ENCODE measurements around the gene ZBTB18. TPM values are rescaled to one million over a fixed set of nuclear protein-coding genes. Genes with fewer than 3 reads are reported as not detected.

The ZBTB18 gene
- total RNA-seq, 1 experiment from 2014 or later = 1.8 TPM

GRCh38 chr1:244030481-244031040, 20.5 kb upstream of the ZBTB18 start:
- ATAC-seq (no peak), DNase-seq (ENCODE audit: low read depth, low spot score) (no peak)
- Histone ChIP-seq H3K4me2 (ENCODE audit: low read length) (no peak overlapping the region), H3K36me3 (ENCODE audit: control insufficient read depth in 1 of 2, insufficient read depth in 2 of 2, low read length in 2 of 2) (no peaks in the 10 kb centered on the region), H3K9me3 (ENCODE audit: control insufficient read depth in 1 of 2, insufficient read depth in 1 of 2, low read depth in 1 of 2, low read length in 2 of 2) (no peaks in the 10 kb centered on the region), H3K4me3 (replicated peaks in 1 of 2; ENCODE audit: low read depth in 1 of 2, low read length in 2 of 2) (no peak overlapping the region), H3K9me2 (ENCODE audit: insufficient read depth) (no peaks in the 10 kb centered on the region), H3K79me2 (ENCODE audit: insufficient read depth, low read length) (no peaks in the 10 kb centered on the region), H3K27ac (ENCODE audit: low read depth, low read length) (no peak overlapping the region), H3K9ac (ENCODE audit: low read length) (no peak overlapping the region), H4K20me1 (ENCODE audit: insufficient read depth) (no peaks in the 10 kb centered on the region), H3K4me1 (ENCODE audit: control insufficient read depth in 1 of 2, insufficient read depth in 2 of 2, low read length in 2 of 2) (no peaks in the 10 kb centered on the region), H2AFZ (ENCODE audit: low read depth, low read length, poor library complexity, severe bottlenecking) (no peak overlapping the region), H3K27me3 (ENCODE audit: insufficient read depth, low read length) (peaks cover 49% of the 10 kb centered on the region)
- intact Hi-C loops (cut with micrococcal nuclease) = no loop called here
- BruUV-seq (replicated peaks) = no TSS peak
- RAD21 ChIA-PET (ENCODE audit: low non-redundant PET in 1 of 2, low total read pairs in 2 of 2, uncharacterized antibody in 2 of 2, unreplicated experiment in 2 of 2) = no interaction called here
- POLR2A ChIA-PET = no interaction called here
- CTCF ChIA-PET = no interaction called here
- TF ChIP-seq ZFX (IDR thresholded peaks at IDR 0.05) (no peak), ATF3 (IDR thresholded peaks at IDR 0.05) (no peak), YY1 (IDR thresholded peaks at IDR 0.05; ENCODE audit: extremely low read depth, insufficient replicate concordance, low read depth, low read length) (no peak), POLR2A (IDR thresholded peaks at IDR 0.05; ENCODE audit: borderline replicate concordance, extremely low read depth, insufficient read depth, insufficient read length) (no peak), POLR2AphosphoS5 (IDR thresholded peaks at IDR 0.05; ENCODE audit: low read depth, low read length) (no peak), SP1 (IDR thresholded peaks at IDR 0.05; ENCODE audit: low read depth) (no peak), CEBPB (IDR thresholded peaks at IDR 0.05; ENCODE audit: low read depth) (no peak), RAD21 (IDR thresholded peaks at IDR 0.05; ENCODE audit: low read depth) (no peak), SRF (IDR thresholded peaks at IDR 0.05; ENCODE audit: low read depth) (no peak), SIN3A (IDR thresholded peaks at IDR 0.05; ENCODE audit: low read depth) (no peak), EGR1 (IDR thresholded peaks at IDR 0.05; ENCODE audit: low read depth) (no peak), EZH2phosphoT487 (IDR thresholded peaks at IDR 0.05; ENCODE audit: borderline replicate concordance) (no peak), JUND (IDR thresholded peaks at IDR 0.05) (no peak), ELF1 (IDR thresholded peaks at IDR 0.05; ENCODE audit: borderline replicate concordance, low read depth) (no peak), CTCF (IDR thresholded peaks at IDR 0.05 in 2 of 3, conservative IDR thresholded peaks at IDR 0.05 in 1 of 3; ENCODE audit: borderline replicate concordance in 1 of 3, insufficient read depth in 1 of 3, low read depth in 2 of 3, low read length in 2 of 3) (no peak), TCF7L2 (IDR thresholded peaks at IDR 0.05; ENCODE audit: borderline replicate concordance, extremely low read depth, insufficient read depth, insufficient read length) (no peak), ZNF274 (IDR thresholded peaks at IDR 0.05; ENCODE audit: low read depth, low read length) (no peak)
- TF ChIP-seq, protein P1, sequence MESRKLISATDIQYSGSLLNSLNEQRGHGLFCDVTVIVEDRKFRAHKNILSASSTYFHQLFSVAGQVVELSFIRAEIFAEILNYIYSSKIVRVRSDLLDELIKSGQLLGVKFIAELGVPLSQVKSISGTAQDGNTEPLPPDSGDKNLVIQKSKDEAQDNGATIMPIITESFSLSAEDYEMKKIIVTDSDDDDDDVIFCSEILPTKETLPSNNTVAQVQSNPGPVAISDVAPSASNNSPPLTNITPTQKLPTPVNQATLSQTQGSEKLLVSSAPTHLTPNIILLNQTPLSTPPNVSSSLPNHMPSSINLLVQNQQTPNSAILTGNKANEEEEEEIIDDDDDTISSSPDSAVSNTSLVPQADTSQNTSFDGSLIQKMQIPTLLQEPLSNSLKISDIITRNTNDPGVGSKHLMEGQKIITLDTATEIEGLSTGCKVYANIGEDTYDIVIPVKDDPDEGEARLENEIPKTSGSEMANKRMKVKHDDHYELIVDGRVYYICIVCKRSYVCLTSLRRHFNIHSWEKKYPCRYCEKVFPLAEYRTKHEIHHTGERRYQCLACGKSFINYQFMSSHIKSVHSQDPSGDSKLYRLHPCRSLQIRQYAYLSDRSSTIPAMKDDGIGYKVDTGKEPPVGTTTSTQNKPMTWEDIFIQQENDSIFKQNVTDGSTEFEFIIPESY (IDR thresholded peaks at IDR 0.05; ENCODE audit: extremely low read depth, insufficient replicate concordance, low read length) = no peak
- TF ChIP-seq, protein P2, sequence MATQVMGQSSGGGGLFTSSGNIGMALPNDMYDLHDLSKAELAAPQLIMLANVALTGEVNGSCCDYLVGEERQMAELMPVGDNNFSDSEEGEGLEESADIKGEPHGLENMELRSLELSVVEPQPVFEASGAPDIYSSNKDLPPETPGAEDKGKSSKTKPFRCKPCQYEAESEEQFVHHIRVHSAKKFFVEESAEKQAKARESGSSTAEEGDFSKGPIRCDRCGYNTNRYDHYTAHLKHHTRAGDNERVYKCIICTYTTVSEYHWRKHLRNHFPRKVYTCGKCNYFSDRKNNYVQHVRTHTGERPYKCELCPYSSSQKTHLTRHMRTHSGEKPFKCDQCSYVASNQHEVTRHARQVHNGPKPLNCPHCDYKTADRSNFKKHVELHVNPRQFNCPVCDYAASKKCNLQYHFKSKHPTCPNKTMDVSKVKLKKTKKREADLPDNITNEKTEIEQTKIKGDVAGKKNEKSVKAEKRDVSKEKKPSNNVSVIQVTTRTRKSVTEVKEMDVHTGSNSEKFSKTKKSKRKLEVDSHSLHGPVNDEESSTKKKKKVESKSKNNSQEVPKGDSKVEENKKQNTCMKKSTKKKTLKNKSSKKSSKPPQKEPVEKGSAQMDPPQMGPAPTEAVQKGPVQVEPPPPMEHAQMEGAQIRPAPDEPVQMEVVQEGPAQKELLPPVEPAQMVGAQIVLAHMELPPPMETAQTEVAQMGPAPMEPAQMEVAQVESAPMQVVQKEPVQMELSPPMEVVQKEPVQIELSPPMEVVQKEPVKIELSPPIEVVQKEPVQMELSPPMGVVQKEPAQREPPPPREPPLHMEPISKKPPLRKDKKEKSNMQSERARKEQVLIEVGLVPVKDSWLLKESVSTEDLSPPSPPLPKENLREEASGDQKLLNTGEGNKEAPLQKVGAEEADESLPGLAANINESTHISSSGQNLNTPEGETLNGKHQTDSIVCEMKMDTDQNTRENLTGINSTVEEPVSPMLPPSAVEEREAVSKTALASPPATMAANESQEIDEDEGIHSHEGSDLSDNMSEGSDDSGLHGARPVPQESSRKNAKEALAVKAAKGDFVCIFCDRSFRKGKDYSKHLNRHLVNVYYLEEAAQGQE (IDR thresholded peaks at IDR 0.05; ENCODE audit: low read depth) = no peak
- TF ChIP-seq, protein P3, sequence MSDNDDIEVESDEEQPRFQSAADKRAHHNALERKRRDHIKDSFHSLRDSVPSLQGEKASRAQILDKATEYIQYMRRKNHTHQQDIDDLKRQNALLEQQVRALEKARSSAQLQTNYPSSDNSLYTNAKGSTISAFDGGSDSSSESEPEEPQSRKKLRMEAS (IDR thresholded peaks at IDR 0.05) = no peak

Measured in HCT116 (cell line).